ENCODE results near the gene PAPSS2.
"Not testable (repeated sequence)": the region's sequence is repeated elsewhere in the genome, so short reads cannot be mapped to it uniquely, and the experiment has no call there.

PAPSS2 gene

GRCh38 chr10:87712913-87713616, 53.4 kb downstream of the PAPSS2 start:
- no peak for DNase-seq

- DNase-seq, result no peak
Observed at GRCh38 chr10:87713707-87714106, 54.0 kb downstream of the PAPSS2 start.

GRCh38 chr10:87715552-87716347, 56.1 kb downstream of the PAPSS2 start:
- no peak for DNase-seq

- DNase-seq, result no peak
Observed at GRCh38 chr10:87716348-87716670, 56.6 kb downstream of the PAPSS2 start.

GRCh38 chr10:87720665-87721064, 61.0 kb downstream of the PAPSS2 start:
- DNase-seq, result no peak

- no peak for DNase-seq
Observed at GRCh38 chr10:87721781-87722180, 62.1 kb downstream of the PAPSS2 start.

- DNase-seq, result no peak
Observed at GRCh38 chr10:87722716-87723115, 63.0 kb downstream of the PAPSS2 start.

- no peak for DNase-seq
Observed at GRCh38 chr10:87723500-87723899, 63.8 kb downstream of the PAPSS2 start.

GRCh38 chr10:87724789-87725188, 65.1 kb downstream of the PAPSS2 start:
- no peak for DNase-seq

GRCh38 chr10:87729940-87730339, 70.3 kb downstream of the PAPSS2 start:
- DNase-seq, result no peak

GRCh38 chr10:87733081-87733480, 73.4 kb downstream of the PAPSS2 start:
- DNase-seq, result no peak

- peak; percentile 7 for DNase-seq
Observed at GRCh38 chr10:87734987-87735827, 75.5 kb downstream of the PAPSS2 start.

GRCh38 chr10:87738253-87738652, 78.6 kb downstream of the PAPSS2 start:
- DNase-seq, result not testable (repeated sequence)

GRCh38 chr10:87739703-87740102, 80.0 kb downstream of the PAPSS2 start:
- no peak for DNase-seq

- DNase-seq, result no peak
Observed at GRCh38 chr10:87740254-87740655, 80.6 kb downstream of the PAPSS2 start.

- DNase-seq, result not testable (repeated sequence)
Observed at GRCh38 chr10:87742992-87743610, 83.4 kb downstream of the PAPSS2 start.

GRCh38 chr10:87744606-87745005, 84.9 kb downstream of the PAPSS2 start:
- no peak for DNase-seq

- no peak for DNase-seq
Observed at GRCh38 chr10:87746911-87747310, 87.2 kb downstream of the PAPSS2 start.

- DNase-seq, result not testable (repeated sequence)
Observed at GRCh38 chr10:87748244-87748643, 88.6 kb downstream of the PAPSS2 start.

GRCh38 chr10:87750001-87750671, 90.5 kb downstream of the PAPSS2 start:
- DNase-seq, result no peak

GRCh38 chr10:87750817-87751216, 91.1 kb downstream of the PAPSS2 start:
- no peak for DNase-seq

- no peak for DNase-seq
Observed at GRCh38 chr10:87751274-87751673, 91.6 kb downstream of the PAPSS2 start.

GRCh38 chr10:87752566-87752965, 92.9 kb downstream of the PAPSS2 start:
- DNase-seq, result no peak

All from NCI-H526 treated with DMSO at 0.1 percent for 48 hours (cell line).